Memory B cell (primary cell): ENCODE results near the gene RNU1-2.
"Not testable (repeated sequence)": the region's sequence is repeated elsewhere in the genome, so short reads cannot be mapped to it uniquely, and the experiment has no call there.

Experiments used
- ATAC-seq: fragments of 150-1000 bp; cut with Tn5 transposase; 2 replicates; pipeline ENCODE4 v1.10.0; 2021; ENCODE audit warnings: low read depth, mild to moderate bottlenecking, moderate library complexity
- DNase-seq, 2 donors: peaks; one replicate each; pipeline ENCODE4 v3.0.0; 2022; ENCODE audit warnings: low spot score in 2 of 2
- H3K27ac Mint-ChIP-seq: one replicate; pipeline ENCODE4 v1.8.0; 2022; ENCODE audit warnings: mild to moderate bottlenecking, moderate library complexity, mixed read lengths
- H3K27me3 Mint-ChIP-seq: one replicate; pipeline ENCODE4 v1.8.0; 2022; ENCODE audit warnings: mixed read lengths
- H3K36me3 Mint-ChIP-seq: one replicate; pipeline ENCODE4 v1.8.0; 2022; ENCODE audit warnings: mild to moderate bottlenecking, mixed read lengths
- H3K4me1 Mint-ChIP-seq: one replicate; pipeline ENCODE4 v1.8.0; 2022; ENCODE audit warnings: mixed read lengths
- H3K4me3 Mint-ChIP-seq: one replicate; pipeline ENCODE4 v1.8.0; 2022; ENCODE audit warnings: mild to moderate bottlenecking, moderate library complexity, mixed read lengths
- H3K9me3 Mint-ChIP-seq: one replicate; pipeline ENCODE4 v1.8.0; 2022; ENCODE audit warnings: mixed read lengths

The RNU1-2 gene

GRCh38 chr1:16939386-16940180, 43.8 kb downstream of the RNU1-2 start:
- not testable (repeated sequence) for ATAC-seq, H3K27me3 Mint-ChIP-seq, H3K4me1 Mint-ChIP-seq, H3K9me3 Mint-ChIP-seq, DNase-seq, H3K27ac Mint-ChIP-seq, H3K4me3 Mint-ChIP-seq
- peaks cover 12% of the 10 kb centered on the region for H3K36me3 Mint-ChIP-seq

- DNase-seq (no peak), ATAC-seq (no peak)
- no peak overlapping the region for H3K27ac Mint-ChIP-seq
- H3K4me1 Mint-ChIP-seq: no peaks in the 10 kb centered on the region
- H3K36me3 Mint-ChIP-seq: peaks cover 6% of the 10 kb centered on the region
- H3K9me3 Mint-ChIP-seq: no peaks in the 10 kb centered on the region
- H3K27me3 Mint-ChIP-seq: no peaks in the 10 kb centered on the region
- no peak overlapping the region for H3K4me3 Mint-ChIP-seq
These were observed 48.3 kb downstream of the RNU1-2 start for GRCh38 chr1:16944038-16944437.

- H3K4me3 Mint-ChIP-seq, H3K27me3 Mint-ChIP-seq, H3K27ac Mint-ChIP-seq, H3K36me3 Mint-ChIP-seq, H3K9me3 Mint-ChIP-seq, ATAC-seq, H3K4me1 Mint-ChIP-seq, DNase-seq: not testable (repeated sequence)
These were observed 49.7 kb downstream of the RNU1-2 start for GRCh38 chr1:16945512-16945911.
